HG03280 (cell line): ENCODE results near the gene ALKBH5.

Experiments used
- ATAC-seq: cut with Tn5 transposase; IDR thresholded peaks from one replicate; pipeline ENCODE4 v1.9.1; 2021; ENCODE audit warnings: mild to moderate bottlenecking, moderate library complexity; ENCODE audit not compliant: unreplicated experiment

ALKBH5 gene

DNA sequence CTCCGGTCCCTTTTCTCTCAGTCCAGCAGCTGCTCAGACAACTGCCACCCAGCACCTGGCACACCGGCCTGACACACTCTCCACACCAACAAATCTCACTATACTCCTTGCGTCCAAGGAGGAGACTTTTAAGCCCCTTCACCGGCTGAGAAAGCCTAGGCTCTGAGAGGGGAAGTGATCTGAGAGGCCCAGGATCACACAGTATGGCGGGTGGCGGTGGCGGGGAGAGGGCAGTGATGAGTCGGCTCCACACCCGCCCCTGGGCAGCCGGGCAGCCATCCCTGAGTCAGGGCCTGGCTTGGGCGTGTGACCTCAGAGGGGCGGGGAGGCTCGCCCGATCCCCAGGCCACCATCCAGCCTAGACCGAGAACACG lies 74.3 kb downstream of the ALKBH5 start:
- ATAC-seq: no peak

DNA sequence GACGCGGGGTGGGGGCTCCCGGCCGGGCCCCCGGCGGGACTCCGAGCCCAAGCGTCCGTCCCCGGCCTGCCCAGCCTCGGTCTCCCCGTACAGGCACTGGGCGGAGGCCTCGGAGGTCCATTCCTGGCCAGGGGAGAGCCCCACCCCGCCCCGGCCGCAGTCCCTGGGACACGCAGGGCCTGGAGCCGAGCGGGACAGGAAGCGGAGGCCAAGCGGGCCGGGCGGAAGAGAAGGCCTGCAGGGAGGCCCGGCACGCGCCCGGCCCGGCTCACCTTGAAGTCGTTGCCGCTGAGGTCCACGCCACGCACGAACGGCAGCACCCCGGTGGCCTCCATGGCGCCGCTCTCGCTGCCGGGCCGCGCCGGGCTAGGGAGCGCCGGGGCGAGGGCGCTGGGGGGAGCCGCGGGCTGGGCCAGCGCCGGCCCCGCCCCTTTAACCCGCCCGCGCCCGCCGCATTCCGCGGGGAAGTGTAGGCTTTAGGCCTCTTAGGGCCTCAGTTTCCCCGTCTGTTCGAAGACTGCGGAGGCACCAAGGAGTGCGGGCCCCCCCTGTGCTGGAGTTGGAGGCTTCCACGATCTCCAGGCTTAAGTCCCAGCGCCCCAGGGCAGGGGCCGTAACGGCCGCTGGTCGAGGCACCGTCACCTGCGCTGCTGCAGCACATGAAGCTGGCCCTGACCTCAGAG lies 74.9 kb downstream of the ALKBH5 start, which contains the start of gene FLII:
FLII (minus strand) TSS at position 383 of the 683 bp plus-strand sequence; CDS start at position 335, 48 bp downstream.
- peak; percentile 26 for ATAC-seq
